Mammary epithelial cell (primary cell): ENCODE data around the gene GPA33.

ENCODE experiments used
- EZH2 ChIP-seq: IDR thresholded peaks from 2 replicates; pipeline ENCODE4 v1.6.1; 2012; ENCODE audit warnings: low read length, inconsistent platforms, borderline replicate concordance
- TF ChIP-seq, protein P1 (sequence below), 2 donors: IDR thresholded peaks in 1 of 2; conservative IDR thresholded peaks in 1 of 2; 2 replicates each; pipeline ENCODE4 v1.5.1; 2011 to 2012; ENCODE audit warnings: inconsistent platforms in 2 of 2, low read length in 2 of 2, mild to moderate bottlenecking in 2 of 2, control low read depth in 1 of 2, low read depth in 1 of 2; ENCODE audit not compliant: insufficient read depth in 1 of 2; ENCODE audit errors: extremely low read depth in 1 of 2

DNA sequence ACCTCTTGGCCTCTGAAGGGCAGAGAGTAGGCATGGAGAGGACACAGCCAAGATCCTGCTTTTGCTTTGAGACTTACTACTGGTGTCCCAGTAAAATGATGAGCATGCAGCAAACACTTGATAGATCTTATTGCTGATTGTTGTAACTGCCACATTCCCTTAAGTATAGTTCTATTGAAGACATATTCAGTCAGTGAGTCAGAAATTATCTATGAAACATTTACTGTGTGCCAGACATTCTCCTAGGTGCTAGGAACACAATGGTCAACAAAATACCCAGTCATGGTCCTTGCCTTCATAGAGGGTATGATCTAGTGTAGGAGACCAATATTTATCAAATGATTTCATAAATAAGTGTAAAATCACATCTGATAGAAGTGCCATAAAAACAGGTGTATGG is 17.3 kb upstream of the GPA33 start:
- TF ChIP-seq, protein P1, sequence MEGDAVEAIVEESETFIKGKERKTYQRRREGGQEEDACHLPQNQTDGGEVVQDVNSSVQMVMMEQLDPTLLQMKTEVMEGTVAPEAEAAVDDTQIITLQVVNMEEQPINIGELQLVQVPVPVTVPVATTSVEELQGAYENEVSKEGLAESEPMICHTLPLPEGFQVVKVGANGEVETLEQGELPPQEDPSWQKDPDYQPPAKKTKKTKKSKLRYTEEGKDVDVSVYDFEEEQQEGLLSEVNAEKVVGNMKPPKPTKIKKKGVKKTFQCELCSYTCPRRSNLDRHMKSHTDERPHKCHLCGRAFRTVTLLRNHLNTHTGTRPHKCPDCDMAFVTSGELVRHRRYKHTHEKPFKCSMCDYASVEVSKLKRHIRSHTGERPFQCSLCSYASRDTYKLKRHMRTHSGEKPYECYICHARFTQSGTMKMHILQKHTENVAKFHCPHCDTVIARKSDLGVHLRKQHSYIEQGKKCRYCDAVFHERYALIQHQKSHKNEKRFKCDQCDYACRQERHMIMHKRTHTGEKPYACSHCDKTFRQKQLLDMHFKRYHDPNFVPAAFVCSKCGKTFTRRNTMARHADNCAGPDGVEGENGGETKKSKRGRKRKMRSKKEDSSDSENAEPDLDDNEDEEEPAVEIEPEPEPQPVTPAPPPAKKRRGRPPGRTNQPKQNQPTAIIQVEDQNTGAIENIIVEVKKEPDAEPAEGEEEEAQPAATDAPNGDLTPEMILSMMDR (conservative IDR thresholded peaks at IDR 0.05 in 1 of 2, IDR thresholded peaks at IDR 0.05 in 1 of 2; ENCODE audit: extremely low read depth in 1 of 2, insufficient read depth in 1 of 2, low read depth in 1 of 2, low read length in 2 of 2), result no peak
- TF ChIP-seq EZH2, result no peak
